GM04503 (cell line): ENCODE data around the gene DAAM2.

Source experiments
- DNase-seq: peaks from one replicate; pipeline ENCODE4 v3.0.0-alpha.2; 2012; ENCODE audit warnings: low read depth

DAAM2 gene

DNA sequence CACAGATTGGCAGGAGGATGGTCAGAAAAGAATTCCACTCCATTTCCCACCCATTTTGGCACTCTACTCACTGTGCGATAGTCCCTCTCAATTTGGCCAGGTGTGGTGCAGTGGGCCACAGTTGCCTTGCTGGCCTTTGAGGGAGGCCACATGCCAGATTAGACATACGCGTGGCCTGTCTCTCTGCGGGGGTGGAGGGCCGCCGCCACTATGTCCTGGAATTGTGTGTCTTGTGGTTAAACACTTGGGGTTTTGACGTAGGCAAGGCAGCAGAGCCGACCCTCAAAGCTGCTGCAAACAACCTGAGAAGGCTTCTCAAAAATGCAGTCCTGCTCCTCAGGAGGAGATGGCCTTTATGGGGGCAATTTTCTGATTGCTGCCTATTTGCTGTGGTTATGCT, 4.9 kb upstream of the DAAM2 start:
- DNase-seq: no peak

DNA sequence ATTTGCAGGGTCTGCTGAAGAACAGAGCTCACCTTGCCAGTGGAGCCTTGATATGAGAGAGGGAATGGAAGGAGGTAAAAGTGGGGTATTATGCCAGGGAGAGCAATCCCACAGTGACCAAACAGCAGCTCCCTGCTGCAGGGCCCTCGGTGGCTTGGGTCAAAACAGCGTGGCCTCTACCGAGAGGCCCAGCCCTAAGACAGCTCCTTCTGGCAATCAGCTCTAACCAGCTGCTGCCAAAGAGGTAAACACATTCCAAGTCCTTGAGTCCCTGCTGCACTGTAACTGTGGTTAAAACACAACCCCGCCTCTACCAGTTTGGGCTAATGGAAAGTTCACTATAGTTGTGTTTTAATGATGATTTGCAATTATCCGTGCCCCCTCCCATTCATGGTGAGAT, 1.4 kb upstream of the DAAM2 start:
- no peak for DNase-seq

DNA sequence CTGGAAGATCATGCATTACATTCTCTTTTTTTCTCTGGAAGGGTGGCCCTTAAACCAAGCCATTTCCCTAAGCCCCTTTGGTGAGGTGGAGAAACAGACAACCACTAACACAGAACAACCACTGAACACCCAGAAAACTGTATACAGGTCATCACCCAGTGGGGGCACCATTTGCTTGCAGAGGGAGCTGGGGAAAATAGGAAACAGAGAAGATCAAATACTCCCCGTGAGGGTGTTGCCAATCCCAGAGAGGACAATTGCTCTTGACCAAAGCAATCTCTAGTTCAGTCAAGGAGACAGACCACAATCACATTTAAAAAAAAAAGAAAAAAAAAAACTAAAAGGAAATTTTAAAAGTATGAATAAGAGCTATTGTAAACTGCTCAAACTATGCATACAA, 865 bp upstream of the DAAM2 start:
- no peak for DNase-seq

DNA sequence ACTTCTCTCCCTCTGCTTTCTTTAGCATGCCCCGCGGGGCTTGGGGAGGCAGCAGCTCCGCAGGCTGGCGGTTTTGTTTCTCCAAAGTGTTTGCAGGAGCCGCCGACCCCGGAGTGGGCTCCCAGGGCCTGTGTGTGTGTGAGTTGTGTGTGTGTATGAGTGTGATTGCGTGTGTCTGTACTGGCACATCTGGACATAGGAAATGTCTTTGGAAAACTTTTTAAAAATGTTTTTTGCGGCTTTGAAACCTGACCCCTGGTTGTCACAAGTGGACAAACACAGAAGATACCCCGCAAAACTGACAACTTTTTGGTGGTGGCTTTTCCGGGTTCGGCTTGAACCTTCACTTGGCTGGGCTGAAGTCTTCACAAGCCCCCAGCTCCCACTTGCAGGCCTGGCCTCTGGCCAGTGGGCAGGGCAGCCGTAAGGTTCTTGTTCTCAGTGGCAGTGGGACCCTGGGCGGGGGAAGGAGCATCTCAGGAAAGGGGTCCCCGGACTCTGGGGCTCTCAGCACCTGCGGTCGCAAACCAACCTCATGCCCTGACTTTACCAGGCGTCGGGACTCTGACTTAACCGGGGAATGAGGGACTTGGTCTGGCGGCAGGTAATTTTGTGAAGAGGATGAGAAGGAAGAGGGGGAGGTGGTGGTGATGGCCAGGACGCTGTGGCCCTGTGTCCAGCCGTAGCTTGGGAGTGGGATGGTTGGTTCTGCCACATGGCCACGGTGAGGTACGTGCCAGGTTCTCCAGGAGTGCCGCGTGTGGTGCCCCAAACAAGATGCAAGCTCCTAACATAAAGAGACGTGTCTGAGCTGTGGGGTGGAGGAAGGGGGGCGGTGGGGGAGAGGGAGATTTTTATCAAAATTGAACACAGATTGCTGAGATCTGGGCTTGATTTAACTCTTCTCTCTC, 619 bp downstream of the DAAM2 start:
- no peak for DNase-seq

DNA sequence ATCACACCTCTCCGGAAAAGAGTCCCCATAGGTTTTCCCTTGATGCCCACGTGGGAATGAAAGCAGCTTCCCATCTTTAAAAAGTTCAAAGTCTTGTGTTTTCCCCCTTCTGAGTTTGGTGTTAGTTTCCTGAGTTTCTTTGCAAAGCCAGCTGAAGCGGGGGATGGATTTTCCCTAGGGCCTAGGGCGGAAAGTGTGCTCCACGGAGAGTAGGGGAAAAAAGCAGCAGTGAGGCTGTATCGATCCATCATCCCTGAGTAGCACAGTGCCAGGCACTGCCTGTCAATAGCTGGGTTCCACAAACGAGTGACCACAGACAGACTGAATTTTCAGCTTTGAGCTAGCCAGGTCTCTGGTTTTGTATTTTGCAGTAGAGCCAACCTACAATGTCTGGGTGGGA, 1.3 kb downstream of the DAAM2 start:
- DNase-seq: no peak

DNA sequence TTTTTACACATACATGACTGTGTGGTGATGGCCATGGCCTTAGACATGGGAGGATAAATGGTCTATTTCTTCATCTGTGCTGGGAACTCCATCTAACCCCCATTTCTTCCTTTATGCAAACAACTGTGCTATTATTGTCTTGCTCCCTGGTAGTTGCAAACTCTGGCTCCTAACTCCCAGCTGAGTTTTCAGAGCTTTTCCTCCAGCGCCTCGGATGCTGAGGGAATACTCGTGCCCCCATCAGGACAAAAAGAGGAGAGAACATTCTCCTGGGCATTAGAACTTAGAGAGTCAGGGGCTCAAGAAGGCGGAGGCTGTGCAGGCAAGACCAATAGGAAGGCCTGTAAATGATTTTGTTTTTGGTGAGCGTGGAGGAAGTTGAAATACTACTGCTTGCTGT, 2.1 kb downstream of the DAAM2 start:
- no peak for DNase-seq

DNA sequence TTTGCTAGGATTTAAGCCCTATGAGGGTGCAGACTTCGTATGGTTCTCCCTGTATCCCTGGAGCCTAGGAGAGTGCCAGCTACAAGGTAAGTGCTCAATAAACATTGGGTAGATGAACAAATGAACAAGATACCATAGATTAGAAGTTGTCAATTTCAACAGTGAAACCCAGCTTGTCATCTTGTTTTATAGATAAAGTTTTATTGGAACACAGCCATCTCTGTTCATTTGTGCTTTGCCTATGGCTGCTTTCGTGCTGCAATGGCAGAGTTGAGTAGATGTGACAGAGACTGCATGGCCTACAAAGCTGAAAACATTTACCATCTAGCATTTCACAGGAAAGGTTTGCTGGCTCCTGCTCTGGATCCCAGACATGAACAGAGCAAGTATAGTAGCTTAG, 5.6 kb downstream of the DAAM2 start:
- DNase-seq: no peak

DNA sequence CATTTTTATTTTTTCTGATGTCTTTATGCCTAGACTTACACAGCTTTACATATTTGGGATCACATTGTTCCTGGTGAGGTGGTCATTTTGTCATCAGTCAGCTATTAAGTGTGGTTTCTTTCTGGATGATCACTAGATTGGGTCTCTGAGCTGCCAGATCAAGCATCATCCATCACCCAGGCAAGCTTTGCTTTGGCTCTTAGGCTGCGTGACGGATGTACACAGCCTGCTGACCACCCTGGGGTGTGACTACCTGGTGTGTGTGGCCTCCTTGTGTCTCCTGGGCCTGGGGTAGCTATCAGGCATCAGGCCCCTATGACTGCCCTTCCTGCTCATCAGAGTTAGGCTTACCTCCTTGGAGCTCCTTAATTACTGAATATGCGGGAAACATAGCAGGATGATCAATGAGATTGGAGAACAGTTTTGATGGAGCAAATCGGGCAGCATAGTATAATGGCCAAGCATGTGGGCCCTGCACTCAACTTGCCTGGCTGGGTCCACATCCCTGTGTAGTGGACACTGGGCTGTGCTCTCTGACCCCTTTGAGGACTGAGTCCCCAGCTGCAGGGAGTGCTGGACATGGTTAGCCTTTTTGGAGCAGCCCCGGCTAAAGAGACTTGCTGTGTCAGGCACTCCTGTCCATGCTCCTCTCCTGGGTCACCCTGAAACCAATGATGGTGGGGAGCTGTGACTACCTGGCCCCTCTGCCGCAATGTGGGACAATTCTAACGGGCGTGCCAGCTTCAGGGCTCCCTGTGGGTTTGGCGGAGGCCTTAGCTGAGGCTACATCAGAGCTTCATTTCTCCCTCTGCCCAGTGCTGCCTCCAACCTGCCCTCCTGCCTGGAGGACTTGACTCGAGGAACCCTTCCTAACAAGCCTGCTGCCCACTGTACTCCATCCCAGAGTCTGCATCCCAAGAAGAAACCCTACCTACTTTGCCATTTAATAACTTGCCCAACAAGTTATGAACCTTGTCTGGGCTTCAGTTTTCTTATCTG, 8.2 kb downstream of the DAAM2 start:
- DNase-seq: no peak

DNA sequence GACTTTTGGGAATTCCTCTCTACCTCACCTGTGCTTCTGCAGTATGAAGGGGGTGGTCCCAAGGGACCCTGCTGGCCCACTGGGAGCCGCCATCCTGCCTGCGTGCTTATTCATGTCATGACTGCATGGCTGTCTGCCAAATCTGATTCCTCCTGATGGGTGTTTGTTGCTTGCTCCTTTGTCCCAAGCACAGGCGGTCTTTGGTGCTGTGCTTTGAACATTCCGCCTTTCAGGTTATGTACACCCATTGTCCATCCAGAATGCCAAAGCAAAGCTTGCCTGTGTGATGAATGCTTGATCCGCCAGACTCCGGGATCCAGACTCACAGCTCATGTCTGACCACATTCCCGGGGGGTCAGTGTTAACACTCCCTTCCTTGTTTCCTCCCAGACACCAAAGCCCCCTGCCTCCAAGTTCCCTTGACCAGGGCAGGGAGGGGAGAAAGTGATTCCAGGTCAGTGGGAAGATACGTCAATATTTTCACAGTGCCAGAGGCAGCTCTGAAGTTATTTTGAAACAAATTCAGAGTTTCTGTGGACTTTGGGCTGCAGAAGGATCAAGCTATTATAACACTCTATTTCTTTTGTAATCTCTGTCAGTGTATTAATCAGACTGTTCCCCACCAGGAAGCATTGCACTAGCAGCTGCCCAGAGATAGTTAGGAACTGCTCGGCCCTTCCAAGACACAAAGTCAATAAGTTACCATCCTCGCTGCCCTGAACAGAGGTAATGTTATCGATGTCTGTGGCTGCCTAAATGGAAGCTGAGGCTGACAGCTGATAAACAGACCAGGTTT, 9.5 kb downstream of the DAAM2 start:
- DNase-seq: no peak

DNA sequence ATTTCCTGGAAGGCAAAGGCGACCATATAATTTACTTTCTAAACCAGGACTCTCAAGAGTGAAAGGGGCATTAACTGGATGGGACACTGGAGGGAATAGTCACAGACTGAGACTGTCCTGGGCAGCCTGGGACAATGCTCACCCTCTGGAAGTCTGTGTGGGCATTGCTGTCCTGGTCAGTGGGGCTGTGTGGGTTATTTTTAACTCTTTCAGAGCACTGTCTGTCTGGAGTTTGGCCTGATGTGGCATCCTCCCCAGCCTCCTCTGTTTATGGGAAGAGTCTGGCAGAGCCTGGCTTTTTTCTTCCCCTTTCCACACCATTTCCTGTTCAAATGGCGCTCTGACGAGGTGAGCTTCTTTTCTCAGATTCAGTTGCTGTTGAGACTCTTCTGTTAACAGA, 11.7 kb downstream of the DAAM2 start:
- DNase-seq: no peak

DNA sequence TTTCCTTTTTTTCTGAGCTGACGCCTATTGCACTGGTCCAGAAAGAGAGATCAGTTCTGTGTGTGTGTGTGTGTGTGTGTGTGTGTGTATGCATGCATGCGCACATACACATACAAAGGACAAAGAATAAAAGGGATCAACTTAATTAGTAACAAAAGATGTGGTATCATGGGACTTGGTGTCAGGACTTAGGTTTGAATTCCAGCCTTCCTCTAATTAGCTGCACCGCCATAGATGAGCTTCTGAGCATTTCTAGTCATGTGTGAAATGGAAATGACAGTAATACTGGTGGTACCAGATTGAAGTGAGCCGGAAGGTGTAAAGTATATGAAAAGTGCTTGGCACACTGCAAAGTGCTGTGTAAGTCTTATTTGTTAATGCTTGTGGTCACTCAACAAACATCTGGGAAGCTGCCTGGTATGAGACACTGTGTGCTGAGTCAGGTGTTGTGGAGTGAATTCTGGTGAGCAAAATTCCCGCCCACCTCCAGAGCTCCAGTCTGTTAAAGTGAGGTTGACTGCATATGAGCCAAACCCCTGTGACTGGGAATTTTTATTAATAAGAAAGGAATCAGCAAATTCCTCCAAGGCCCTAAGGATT, 12.4 kb downstream of the DAAM2 start:
- DNase-seq: no peak

DNA sequence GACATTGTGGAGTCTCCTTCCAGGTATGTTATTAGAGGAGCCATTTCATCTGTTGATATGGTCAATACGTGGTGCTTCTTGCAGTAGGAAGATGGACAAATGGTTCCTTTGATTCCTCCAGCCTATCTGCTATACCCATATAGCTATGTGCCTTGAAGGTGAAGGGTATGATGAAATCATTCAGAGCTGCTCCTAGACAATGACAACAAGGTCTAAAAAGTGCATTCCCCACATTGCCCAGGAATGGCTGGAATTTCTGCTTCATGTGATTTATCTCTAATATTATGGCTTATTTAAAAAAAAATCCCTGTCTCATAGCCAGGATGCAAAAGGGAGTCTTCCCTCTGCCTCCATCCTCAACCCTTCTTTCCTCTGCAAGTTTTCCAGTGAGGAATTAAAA, 14.1 kb downstream of the DAAM2 start:
- no peak for DNase-seq

DNA sequence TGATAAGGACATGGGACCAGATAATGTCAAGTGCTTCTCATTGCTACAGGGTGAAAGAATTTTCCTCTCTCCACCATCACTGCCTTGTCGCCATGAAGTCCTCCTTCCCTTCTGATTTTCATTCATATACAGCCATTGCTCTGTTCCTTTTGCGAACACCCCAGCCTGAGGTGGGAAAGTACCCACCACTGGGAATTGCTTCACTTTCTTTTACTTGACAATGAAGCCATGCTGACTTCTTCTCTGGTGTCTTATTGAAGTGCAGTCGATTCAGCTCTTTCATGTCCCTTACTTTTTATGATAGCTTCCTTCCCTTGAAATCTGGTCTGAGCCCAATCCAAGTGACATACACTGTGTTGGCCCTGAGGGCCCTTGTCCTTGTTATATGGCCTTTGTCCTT, 16.2 kb downstream of the DAAM2 start:
- no peak for DNase-seq

DNA sequence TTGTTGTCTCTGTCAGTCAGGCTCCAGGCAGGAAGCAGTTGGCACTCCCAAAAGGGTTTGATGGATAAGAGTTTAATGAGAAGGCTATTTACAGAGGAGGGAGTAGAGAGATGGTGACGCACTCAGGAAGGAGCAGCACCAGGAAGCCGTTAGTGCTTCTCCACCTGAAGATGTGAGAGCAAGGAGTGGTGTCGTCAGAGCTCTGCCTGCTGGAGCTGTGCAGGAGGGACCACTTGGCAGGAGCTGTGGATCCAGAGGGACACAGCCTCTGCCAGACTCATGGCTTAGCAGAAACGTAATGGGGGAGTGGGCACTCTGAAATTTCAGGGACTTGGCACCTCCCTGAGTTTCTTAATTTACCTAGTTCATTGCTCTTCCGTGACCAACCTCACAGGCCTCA, 16.8 kb downstream of the DAAM2 start:
- no peak for DNase-seq

DNA sequence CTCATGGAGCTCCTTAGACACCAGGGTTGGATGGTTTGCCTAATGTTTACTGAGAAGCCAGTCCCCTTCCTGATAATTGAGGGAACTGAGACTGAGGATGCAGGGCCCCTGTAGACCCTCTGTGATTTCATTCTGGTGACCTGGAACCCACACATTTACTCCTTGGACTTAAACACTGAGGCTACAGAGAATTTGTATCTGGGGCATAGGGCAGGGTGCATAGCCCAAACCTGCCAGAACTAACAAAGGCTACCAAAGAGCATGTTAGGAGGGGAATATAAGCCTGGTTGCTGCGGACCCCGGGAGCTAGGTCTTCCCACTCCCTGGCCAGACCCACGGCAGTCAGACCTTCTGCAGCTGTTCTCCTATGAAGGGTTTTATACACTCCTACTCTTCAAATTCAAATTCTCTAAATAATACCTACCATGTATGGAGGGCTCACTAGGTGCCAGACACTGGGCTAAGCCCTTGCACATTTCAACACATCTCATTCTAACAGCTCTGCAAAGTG, 19.7 kb downstream of the DAAM2 start:
- no peak for DNase-seq

DNA sequence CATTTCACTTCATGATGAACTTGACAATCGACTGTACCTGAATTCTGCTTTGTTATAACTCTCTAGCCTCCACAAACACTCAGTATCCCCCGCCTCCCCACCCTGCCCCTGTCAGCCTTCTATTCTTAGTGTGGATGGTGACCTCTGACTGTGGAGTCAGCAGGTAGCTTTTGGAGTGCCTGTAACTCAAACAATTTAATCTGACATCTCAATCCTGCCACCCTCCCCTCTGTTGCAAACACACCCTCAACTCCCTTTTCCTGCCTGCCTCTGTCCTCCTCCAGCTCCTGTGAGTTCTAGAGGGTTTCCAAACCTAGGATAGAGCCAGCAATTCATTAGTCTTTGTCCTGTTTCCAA, 20.3 kb downstream of the DAAM2 start:
- no peak for DNase-seq

DNA sequence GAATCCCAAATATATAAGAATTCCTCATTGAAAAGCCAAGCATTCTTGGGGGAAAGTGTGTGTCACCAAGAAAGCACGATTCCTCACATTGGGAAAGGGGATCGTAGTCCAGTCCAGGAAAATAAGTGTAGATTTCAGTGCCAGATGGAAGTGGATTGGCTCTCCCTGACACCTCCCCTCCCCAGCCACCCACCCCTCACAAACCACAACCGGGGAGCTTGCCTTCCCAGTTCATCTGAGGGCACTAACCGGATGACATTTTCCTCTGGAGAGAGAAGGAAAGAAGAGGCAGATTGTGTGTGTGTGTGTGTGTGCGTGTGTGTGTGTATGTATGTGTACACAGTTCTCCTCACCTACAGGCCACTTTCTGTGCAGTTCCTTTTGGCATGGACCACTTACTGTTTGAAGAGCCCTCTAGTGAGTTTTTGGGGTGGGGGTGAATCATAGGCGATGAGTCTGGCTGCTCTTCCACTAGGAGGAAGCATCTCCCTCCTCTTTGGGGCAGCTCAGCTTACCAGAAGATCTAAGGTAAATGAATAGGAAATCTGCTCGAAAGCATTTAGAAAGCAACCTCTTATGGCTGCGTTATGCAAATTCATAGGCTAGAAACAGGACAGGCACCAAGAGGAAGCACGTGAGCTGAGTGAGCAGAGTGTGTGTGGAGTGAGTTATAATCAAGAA, 20.8 kb downstream of the DAAM2 start:
- DNase-seq: peak; percentile 89

DNA sequence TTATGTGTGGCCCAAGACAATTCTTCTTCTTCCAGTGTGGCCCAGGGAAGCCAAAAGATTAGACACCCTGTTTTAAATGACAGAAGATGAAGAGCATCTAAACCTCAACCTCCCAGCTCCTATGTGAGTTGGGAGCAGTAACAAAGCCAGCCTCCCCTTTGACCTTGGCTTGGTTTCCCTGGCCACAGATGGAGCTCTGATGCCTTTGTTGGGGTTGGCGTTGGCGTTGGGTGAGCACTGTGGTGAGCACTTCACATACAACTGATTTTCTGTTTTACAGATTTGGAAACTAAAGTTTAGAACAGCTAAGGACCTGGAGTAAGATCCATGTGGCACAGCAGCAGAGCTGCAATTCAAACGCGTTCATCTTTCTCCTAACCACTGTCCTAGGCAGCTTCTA, 22.1 kb downstream of the DAAM2 start:
- no peak for DNase-seq

DNA sequence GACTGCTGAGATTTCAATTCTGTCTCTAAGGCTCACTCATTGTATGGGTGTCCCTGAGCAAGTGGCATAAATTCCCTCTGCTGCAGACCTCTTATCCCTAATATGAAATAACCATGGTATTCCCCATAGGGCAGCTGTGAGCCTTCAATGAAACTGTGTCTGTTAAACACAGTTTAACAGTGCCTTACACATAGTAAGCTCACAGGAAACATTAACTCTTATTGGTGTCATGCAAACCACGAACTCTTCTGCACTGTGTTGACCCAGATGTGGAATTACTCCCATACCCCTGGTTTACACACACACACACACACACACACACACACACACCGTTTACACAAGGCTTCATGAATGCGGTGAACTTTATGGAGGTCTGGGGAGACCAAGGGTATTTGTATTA, 23.2 kb downstream of the DAAM2 start:
- DNase-seq: no peak

DNA sequence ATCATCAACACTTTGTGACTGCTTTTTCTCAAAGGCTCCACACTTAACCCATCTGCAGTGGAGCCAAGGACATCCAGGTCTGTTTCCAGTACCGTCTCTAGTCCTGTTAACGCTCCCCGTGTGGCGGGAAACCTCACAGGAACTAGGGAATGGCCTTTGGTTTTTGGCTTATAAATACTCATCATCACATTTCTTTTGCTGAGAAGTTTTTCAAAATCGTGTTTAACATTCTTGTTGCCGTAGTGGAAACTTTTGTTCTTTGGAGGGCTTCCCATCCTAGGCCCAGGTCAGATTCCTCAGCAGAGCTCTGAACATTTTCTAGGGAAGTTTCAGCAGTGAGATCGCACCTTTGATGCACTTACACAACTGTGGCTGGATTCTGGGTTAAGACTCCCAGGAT, 24.6 kb downstream of the DAAM2 start:
- no peak for DNase-seq

DNA sequence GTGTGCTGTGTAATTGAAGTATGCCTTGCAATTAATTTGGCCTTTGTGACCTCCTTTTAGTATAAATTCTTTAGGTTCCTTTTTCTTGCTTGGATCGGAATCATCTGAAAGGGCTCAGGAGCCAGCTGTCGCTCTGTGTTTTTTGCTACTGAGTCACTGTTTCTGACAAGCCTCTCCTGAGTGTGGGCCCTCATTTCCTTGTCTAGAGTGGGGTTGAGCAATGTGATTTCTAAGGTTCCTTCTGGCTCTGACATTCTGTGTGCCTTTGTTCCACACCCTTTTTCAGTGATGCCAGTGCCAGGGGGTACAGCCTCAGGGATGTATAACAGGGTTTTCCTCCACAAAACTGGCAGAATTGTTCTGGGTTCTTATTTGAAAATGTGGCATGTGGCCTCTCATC, 26.5 kb downstream of the DAAM2 start:
- DNase-seq: no peak
